Peyer's patch (tissue), 4 donors: ENCODE results near the gene PAN3.

ENCODE experiments used
- CTCF ChIP-seq, 6 experiments: fragments of 450-650 bp in 4 of 6; fragments of 200-600 bp in 2 of 6; sonication (generic) in 1 of 6; IDR thresholded peaks; one replicate each; pipeline ENCODE4 v1.5.1; 2017 to 2019; ENCODE audit warnings: antibody characterized with exemption in 6 of 6, mild to moderate bottlenecking in 3 of 6, moderate library complexity in 1 of 6
- POLR2A ChIP-seq, 2 donors: fragments of 450-650 bp; IDR thresholded peaks; one replicate each; pipeline ENCODE4 v1.5.1; 2017; ENCODE audit warnings: antibody characterized with exemption in 2 of 2, mild to moderate bottlenecking in 2 of 2, moderate library complexity in 2 of 2

- no peak for TF ChIP-seq POLR2A (IDR thresholded peaks at IDR 0.05)
- no peak for TF ChIP-seq CTCF (IDR thresholded peaks at IDR 0.05)
These were observed 65.7 kb downstream of the PAN3 start for GRCh38 chr13:28204043-28204442.
